Psoas muscle (tissue), 8 donors: ENCODE results near the gene DTD1. TPM values are rescaled to one million over a fixed set of nuclear protein-coding genes. Genes with fewer than 3 reads are reported as not detected.

Source experiments
- ATAC-seq, 4 donors: fragments of 200-7000 bp; cut with Tn5 transposase; one replicate each; pipeline ENCODE4 v1.9.1; 2020; ENCODE audit warnings: moderate library complexity in 3 of 4, mild to moderate bottlenecking in 2 of 4
- DNase-seq, 2 donors: peaks; one replicate each; pipeline ENCODE4 v3.0.0-alpha.2; 2020
- H3K27ac ChIP-seq: fragments of 200-600 bp; one replicate; pipeline ENCODE4 v1.8.0; 2022
- H3K27me3 ChIP-seq, 3 donors: fragments of 200-600 bp in 1 of 3; one replicate each; pipeline versions ENCODE4 v1.6.1 to v1.8.0; 2013 to 2022; ENCODE audit warnings: low read length in 2 of 3, mild to moderate bottlenecking in 2 of 3, moderate library complexity in 1 of 3; ENCODE audit not compliant: insufficient read depth in 3 of 3
- H3K36me3 ChIP-seq, 2 donors: fragments of 200-600 bp in 1 of 2; one replicate each; pipeline versions ENCODE4 v1.6.1 to v1.8.0; 2013 to 2022; ENCODE audit warnings: low read depth in 1 of 2, mild to moderate bottlenecking in 1 of 2, moderate library complexity in 1 of 2; ENCODE audit not compliant: insufficient read depth in 1 of 2
- H3K4me1 ChIP-seq: fragments of 200-600 bp; one replicate; pipeline ENCODE4 v1.8.0; 2022
- H3K4me3 ChIP-seq: fragments of 200-600 bp; one replicate; pipeline ENCODE4 v1.8.0; 2022; ENCODE audit warnings: mild to moderate bottlenecking
- H3K9me3 ChIP-seq: fragments of 200-600 bp; one replicate; pipeline ENCODE4 v1.8.0; 2022
- WGBS, 3 donors: extraction: QIAGEN DNeasy Blood & Tissue Kit; methylation state at CpG; one replicate each; pipeline versions ENCODE4 v1.1.6 to v1.1.7; 2013; 5-methylcytosine and 5-hydroxymethylcytosine counted together
- intact Hi-C, 2 donors: fragments of 100-400 bp; cut with DNase I; formaldehyde crosslinking; loops; one replicate each; pipeline versions ENCODE4 v1.11.0 to v1.14.2; 2022
- polyA plus RNA-seq, 3 donors: library from polyadenylated mRNA; stranded (reverse); fragments of 200-250 nt; gene quantifications; one replicate each; pipeline ENCODE4 v1.2.3, GENCODE V29; 2013
- total RNA-seq, 4 donors: library from RNA; stranded (reverse); fragmentation: NEBNext Ultra II Directional in 2 of 4; extraction: Animal tissue kit (Norgen Biotek cat#: 25700) in 2 of 4; gene quantifications; one replicate each; pipeline versions ENCODE4 v1.2.1 to v1.2.4, GENCODE V29; 2021 to 2023
- TF ChIP-seq, protein P1 (sequence below): fragments of 200-600 bp; IDR thresholded peaks from one replicate; pipeline ENCODE4 v1.8.0; 2022; ENCODE audit warnings: antibody characterized with exemption
- donor health status: healthy with polysubstance abuse.
- donor health status: DM: no; HTN: no; CAD: no; lungs with moderate emphysema.
- donor health status: Bipolar disorder and iron deficiency.
- donor health status: healthy.
- donor health status: DM: yes; HTN: yes; CAD: no.
- donor health status: DM: no; HTN: no; CAD: no.
- donor health status: DM: no; HTN: no; CAD: no.
- donor health status: DM: yes; HTN: yes; CAD: no.

Gene DTD1
- total and polyA plus RNA-seq, 7 donors: 12.4 to 20.7 (median 18.2) TPM

DNA sequence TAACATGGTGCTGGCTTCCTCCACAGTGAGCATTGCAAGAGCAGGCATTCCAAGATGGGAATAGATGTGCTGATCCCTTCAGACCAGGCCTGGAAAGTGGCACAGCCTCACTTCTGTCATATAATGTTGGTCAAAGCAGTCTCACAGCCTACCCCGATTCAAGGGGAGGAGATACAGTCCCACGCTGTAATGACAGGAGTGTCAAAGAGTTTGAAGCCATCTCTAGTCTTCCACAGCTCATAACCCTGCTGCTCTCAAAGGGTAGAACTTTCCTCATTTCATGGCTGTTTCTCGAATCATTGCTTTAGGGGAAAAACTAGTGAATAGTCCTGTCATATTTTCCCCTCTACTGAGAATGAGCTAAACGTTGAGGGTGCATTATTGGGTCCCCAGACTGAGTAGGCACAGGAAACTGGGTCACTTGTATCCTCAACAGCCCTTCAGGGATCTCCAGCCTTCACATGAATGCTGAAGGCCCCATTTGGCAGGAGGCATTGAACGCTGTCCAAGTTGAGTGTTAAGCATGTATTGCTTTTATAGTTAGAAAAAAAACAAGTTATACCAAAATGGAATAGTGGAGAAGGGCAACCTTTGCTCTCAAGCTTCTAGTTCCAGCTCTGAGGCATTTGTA is 27.3 kb downstream of the DTD1 start:
- H3K27me3 ChIP-seq: no peaks in the 10 kb centered on the region
- peaks cover 0 to 13% of the 10 kb centered on the region in 2 donors for H3K36me3 ChIP-seq
- no peaks in the 10 kb centered on the region for H3K4me1 ChIP-seq
- intact Hi-C loops: no loop called here
- H3K27ac ChIP-seq: no peak overlapping the region
- H3K9me3 ChIP-seq: no peaks in the 10 kb centered on the region
- ATAC-seq (no peak), DNase-seq (no peak)
- 66 to 76% (median 72%) methylated on average over 5 of the region's 5 CpGs for whole genome bisulfite sequencing, 3 donors
- H3K4me3 ChIP-seq: no peak overlapping the region
- TF ChIP-seq, protein P1, sequence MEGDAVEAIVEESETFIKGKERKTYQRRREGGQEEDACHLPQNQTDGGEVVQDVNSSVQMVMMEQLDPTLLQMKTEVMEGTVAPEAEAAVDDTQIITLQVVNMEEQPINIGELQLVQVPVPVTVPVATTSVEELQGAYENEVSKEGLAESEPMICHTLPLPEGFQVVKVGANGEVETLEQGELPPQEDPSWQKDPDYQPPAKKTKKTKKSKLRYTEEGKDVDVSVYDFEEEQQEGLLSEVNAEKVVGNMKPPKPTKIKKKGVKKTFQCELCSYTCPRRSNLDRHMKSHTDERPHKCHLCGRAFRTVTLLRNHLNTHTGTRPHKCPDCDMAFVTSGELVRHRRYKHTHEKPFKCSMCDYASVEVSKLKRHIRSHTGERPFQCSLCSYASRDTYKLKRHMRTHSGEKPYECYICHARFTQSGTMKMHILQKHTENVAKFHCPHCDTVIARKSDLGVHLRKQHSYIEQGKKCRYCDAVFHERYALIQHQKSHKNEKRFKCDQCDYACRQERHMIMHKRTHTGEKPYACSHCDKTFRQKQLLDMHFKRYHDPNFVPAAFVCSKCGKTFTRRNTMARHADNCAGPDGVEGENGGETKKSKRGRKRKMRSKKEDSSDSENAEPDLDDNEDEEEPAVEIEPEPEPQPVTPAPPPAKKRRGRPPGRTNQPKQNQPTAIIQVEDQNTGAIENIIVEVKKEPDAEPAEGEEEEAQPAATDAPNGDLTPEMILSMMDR: no peak

DNA sequence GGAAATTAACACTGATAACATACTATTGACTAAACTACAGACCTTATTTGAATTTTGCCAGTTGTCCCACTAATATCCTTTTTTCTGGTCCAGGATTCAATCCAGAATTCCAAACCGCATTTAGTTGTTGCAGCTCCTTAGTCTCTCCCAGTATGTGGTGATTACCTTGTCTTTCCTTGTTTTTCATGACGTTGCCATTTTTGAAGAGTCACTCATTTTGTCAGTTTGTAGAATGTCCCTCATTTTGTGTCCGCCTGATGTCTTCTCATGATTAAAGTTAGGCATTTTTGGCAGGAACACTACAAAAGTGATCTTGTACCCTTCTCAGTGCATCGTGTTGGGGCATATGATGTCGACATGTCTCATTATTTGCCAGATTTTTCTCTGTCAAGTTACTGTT is 33.1 kb downstream of the DTD1 start:
- no peaks in the 10 kb centered on the region for H3K9me3 ChIP-seq
- no peak overlapping the region for H3K4me3 ChIP-seq
- H3K36me3 ChIP-seq: peaks cover 0 to 5% of the 10 kb centered on the region in 2 donors
- no peak overlapping the region for H3K27ac ChIP-seq
- H3K27me3 ChIP-seq: no peaks in the 10 kb centered on the region
- no peaks in the 10 kb centered on the region for H3K4me1 ChIP-seq
- no peak for ATAC-seq
- 83 to 85% (median 84%) methylated on average over 5 of the region's 5 CpGs for WGBS, 3 donors
- DNase-seq: no peak
- intact Hi-C loops: no loop called here
- TF ChIP-seq, protein P1: no peak

DNA sequence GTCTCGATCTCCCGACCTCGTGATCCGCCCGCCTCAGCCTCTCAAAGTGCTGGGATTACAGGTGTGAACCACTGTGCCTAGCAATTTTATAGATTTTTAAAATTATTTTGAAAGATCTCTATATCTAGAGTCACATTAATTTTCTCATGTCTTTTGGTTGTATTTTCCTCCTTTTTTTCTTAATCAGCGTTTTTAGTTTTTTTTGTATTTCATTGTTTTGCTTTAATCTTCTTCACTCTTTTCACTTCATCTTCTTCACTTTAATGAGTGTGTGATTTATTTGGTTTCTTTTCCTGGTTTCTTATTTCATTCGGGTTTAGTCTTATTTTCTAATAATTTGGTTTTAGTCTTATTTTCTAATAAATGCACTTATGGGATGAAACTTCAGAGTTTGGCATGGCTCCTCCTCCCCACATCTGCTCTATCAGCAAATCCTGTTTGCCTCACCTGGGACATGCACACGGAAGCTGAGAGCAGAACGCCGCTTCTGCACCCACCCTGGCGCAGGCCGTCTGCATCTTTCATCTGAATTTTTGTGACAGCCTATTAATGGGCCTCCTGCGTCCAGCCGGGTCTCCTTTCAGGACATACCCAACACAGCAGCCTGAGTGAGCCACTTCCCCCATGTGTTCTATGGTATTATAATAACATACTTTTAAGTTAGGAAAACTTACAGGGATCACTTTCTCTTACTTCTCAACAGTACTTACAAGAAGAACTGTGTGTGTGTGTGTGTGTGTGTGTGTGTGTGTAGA is 35.5 kb downstream of the DTD1 start:
- WGBS, 3 donors: 82 to 91% (median 85%) methylated on average over 11 to 14 of the region's 14 CpGs
- intact Hi-C loops: no loop called here
- no peak for DNase-seq
- ATAC-seq: no peak
- Histone ChIP-seq H3K4me1 (no peaks in the 10 kb centered on the region), H3K4me3 (no peak overlapping the region), H3K27me3 (no peaks in the 10 kb centered on the region), H3K27ac (no peak overlapping the region), H3K9me3 (no peaks in the 10 kb centered on the region), H3K36me3 (peaks cover 0 to 6% of the 10 kb centered on the region in 2 donors)
- TF ChIP-seq, protein P1: no peak

DNA sequence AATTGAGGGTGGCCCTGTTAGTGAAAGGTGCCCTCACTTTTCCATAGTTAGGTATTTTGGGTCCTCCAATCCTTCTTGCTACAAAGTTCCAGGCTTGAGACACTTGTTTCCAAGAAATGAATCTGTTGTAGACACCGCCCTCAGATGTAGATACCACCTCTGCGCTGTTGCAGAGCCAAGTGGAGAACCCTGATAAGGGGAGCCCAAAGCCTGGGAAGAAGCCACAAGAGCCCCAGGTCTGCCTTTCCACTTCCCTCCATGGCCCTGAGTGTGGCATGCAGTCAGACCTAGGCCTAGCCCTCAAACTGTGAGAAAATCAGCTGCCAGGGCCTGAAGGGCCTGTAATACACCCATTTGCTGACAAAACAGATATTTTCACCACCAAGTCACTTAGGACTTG is 37.1 kb downstream of the DTD1 start:
- WGBS, 3 donors: 65 to 98% (median 77%) methylated on average over 2 of the region's 2 CpGs
- ATAC-seq: no peak

More for the DNA sequence above, 37.1 kb downstream of the DTD1 start:
- no peaks in the 10 kb centered on the region for H3K4me1 ChIP-seq
- no peaks in the 10 kb centered on the region for H3K9me3 ChIP-seq
- peaks cover 0 to 8% of the 10 kb centered on the region in 2 donors for H3K36me3 ChIP-seq
- no peak for DNase-seq
- TF ChIP-seq, protein P1: no peak
- no peak overlapping the region for H3K4me3 ChIP-seq
- intact Hi-C loops: loop anchor here in 1 of 2 donors (5.0 kb wide), 1 partner anchor 167 kb away; no protein-coding TSS in a partner anchor
- no peaks in the 10 kb centered on the region for H3K27me3 ChIP-seq
- no peak overlapping the region for H3K27ac ChIP-seq
